GM21786 (cell line): ENCODE results near the gene TBX4.

Experiments used
- ATAC-seq: cut with Tn5 transposase; IDR thresholded peaks from one replicate; pipeline ENCODE4 v1.9.1; 2021; ENCODE audit not compliant: unreplicated experiment

TBX4 gene

GRCh38 chr17:61464130-61464842 lies 12.1 kb downstream of the TBX4 start:
- no peak for ATAC-seq

GRCh38 chr17:61464843-61465180 lies 12.6 kb downstream of the TBX4 start:
- ATAC-seq: no peak

- no peak for ATAC-seq
These were observed 13.5 kb downstream of the TBX4 start for GRCh38 chr17:61465550-61466237.

- ATAC-seq: no peak
These were observed 14.0 kb downstream of the TBX4 start for GRCh38 chr17:61466246-61466645.

GRCh38 chr17:61467416-61468262 lies 15.4 kb downstream of the TBX4 start:
- no peak for ATAC-seq

- ATAC-seq: no peak
These were observed 16.2 kb downstream of the TBX4 start for GRCh38 chr17:61468263-61468907.

GRCh38 chr17:61469474-61469873 lies 17.3 kb downstream of the TBX4 start:
- ATAC-seq: no peak

- no peak for ATAC-seq
These were observed 17.7 kb downstream of the TBX4 start for GRCh38 chr17:61469949-61470348.

- ATAC-seq: no peak
These were observed 18.4 kb downstream of the TBX4 start for GRCh38 chr17:61470530-61471136.

GRCh38 chr17:61474235-61474927 lies 22.2 kb downstream of the TBX4 start:
- ATAC-seq: no peak

GRCh38 chr17:61474934-61475333 lies 22.7 kb downstream of the TBX4 start:
- no peak for ATAC-seq

GRCh38 chr17:61475726-61476125 lies 23.5 kb downstream of the TBX4 start:
- ATAC-seq: no peak

GRCh38 chr17:61476476-61477203 lies 24.4 kb downstream of the TBX4 start:
- ATAC-seq: no peak

GRCh38 chr17:61477204-61477834 lies 25.1 kb downstream of the TBX4 start:
- ATAC-seq: no peak

- no peak for ATAC-seq
These were observed 26.0 kb downstream of the TBX4 start for GRCh38 chr17:61478026-61478789.

- ATAC-seq: no peak
These were observed 26.7 kb downstream of the TBX4 start for GRCh38 chr17:61478790-61479492.

GRCh38 chr17:61479493-61480413 lies 27.5 kb downstream of the TBX4 start:
- no peak for ATAC-seq
